SK-MEL-5 (cell line): Measurements from ENCODE around the gene APOBEC4. TPM values are rescaled to one million over a fixed set of nuclear protein-coding genes. Genes with fewer than 3 reads are reported as not detected.
A peak's percentile ranks its signal among the peaks of the same experiment; 100 is the strongest.
"Not testable (repeated sequence)": the region's sequence is repeated elsewhere in the genome, so short reads cannot be mapped to it uniquely, and the experiment has no call there.

Experiments
- DNase-seq: peaks from one replicate; pipeline ENCODE4 v3.0.0-alpha.2; 2016; ENCODE audit warnings: low read depth, low spot score
- in situ Hi-C: cut with HindIII; loops from 2 replicates; pipeline ENCODE4 v1.10.0; 2016; ENCODE audit warnings: low sequenced_read_pairs, high pct_unique_total_duplicates, low pct_unique_long_range_greater_than_20kb
- total RNA-seq: library from RNA; depleted of rRNA; stranded (reverse); fragments of >200 nt; shearing (Covaris generic); gene quantifications from 2 replicates; pipeline ENCODE4 v1.2.3, GENCODE V29; 2014

The APOBEC4 gene
- total RNA-seq, 1 experiment from 2014 or later = not detected

DNA sequence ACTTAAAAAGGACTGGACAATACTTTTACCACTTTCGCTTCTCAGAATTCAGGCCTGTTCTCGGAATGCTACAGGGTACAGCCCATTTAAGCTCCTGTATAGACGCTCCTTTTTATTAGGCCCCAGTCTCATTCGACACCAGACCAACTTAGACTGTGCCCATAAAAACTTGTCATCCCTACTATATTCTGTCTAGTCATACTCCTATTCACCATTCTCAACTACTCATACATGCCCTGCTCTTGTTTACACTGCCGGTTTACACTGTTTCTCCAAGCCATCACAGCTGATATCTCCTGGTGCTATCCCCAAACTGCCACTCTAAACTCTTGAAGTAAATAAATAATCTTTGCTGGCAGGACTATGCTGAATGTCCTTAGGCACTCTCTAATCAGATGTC lies 34.9 kb downstream of the APOBEC4 start:
- in situ Hi-C loops = not testable (repeated sequence)

DNA sequence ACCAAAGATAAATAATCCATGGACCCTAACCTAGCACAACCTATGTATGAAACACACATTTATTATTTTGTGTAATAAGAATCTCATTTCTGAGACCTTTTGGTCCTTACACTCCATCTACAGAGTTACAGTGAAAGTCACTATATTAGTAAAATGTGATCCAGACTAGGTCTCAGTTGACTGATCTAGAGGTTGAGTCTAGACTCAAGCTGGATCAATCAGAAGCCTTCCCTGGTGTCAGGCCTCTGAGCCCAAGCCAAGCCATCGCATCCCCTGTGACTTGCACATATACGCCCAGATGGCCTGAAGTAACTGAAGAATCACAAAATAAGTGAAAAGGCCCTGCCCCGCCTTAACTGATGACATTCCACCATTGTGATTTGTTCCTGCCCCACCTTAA lies 40.1 kb downstream of the APOBEC4 start:
- in situ Hi-C loops, DNase-seq: not testable (repeated sequence)

More for the DNA sequence above, 34.9 kb downstream of the APOBEC4 start:
- not testable (repeated sequence) for DNase-seq

DNA sequence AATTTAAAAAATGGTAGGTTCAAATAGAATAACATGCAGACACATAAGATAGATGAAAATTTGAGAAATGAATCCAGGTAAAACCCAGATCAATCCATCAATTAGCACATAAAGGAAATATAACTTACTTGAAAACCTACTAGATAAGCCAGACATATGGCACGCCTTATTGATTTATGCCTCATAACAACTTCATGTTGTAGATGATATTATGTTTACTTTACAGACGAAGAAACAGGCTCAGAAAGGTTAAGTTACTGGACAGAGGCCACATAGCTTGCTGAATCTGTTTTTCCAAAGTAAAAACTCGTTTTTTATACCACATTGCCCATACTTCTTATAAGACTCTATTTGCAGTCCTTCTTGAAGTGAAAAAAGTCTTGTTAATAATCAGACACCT lies 40.7 kb downstream of the APOBEC4 start:
- no peak for DNase-seq
- in situ Hi-C loops = no loop called here

DNA sequence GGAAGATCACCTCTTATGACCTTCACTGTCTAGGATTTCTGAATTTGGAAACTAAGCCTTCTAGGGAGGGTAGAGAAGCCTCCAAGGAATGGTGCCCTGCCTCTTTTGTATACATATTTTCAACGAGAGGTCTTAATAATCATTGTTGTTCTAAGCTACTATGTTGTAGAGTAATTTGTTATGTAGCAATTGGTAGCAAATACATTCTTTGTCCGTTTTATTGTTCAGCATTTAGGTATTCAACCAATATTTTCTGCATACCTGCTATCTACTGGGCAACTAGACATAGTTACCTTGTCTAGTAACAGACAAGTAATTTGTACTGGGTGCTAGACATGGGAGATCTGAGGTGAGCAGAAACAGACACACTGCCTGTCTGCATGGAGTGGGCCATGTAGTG lies 42.1 kb downstream of the APOBEC4 start:
- DNase-seq = no peak
- in situ Hi-C loops = no loop called here

DNA sequence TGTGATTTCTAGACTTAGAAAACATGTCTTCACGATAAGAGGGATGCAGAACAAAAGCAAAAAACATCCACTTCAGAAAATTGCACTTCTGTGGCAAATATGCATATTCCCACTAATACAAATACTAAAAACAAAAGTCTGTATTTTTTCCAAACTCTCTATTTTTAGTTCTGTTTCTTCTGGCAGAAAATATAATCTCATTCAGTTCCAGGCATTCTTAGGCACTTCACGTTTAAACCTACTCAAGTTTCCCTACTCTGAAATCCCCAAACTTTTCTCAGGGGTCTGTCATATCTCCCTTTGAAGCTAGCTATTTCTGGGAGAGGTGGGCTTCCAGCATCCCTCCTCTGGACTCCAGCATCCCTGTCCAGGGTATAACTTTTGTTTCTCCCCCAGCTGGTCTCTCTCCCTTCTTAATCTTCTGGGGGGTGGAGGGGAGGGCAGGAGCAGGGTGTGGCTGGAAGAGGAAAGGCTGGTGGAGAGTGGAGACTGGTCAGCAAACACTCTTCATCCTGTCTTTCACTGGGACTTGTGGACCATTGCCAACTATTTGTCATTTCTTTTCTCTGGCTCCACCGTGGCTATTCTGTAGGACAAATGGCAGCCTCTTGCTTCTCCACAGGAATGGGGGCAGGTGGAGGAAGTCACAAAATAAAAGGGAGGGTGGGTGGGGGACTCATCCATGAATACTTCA lies 43.2 kb downstream of the APOBEC4 start:
- no peak for DNase-seq

DNA sequence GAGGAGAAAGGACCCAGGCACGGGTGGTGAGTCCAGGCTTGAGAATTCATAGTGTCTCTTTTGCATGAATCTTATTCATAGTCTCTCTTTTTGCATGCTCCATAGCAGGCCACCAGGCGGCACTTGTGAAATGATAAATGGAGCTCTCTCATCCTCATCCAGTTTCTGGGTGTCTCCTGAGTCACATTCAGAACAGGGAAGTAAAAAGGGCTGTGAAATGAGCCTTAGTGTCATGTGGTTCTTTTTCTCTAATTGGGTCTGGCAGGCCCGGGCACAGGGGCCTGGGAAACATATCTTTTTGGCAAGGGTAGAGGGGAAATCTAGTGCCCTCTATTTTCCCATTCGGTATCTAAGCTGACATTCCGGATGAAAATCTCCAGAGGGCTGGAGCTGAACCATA lies 43.8 kb downstream of the APOBEC4 start:
- in situ Hi-C loops = no loop called here
- peak; percentile 68 for DNase-seq

More for the DNA sequence above, 43.2 kb downstream of the APOBEC4 start:
- in situ Hi-C loops = no loop called here

DNA sequence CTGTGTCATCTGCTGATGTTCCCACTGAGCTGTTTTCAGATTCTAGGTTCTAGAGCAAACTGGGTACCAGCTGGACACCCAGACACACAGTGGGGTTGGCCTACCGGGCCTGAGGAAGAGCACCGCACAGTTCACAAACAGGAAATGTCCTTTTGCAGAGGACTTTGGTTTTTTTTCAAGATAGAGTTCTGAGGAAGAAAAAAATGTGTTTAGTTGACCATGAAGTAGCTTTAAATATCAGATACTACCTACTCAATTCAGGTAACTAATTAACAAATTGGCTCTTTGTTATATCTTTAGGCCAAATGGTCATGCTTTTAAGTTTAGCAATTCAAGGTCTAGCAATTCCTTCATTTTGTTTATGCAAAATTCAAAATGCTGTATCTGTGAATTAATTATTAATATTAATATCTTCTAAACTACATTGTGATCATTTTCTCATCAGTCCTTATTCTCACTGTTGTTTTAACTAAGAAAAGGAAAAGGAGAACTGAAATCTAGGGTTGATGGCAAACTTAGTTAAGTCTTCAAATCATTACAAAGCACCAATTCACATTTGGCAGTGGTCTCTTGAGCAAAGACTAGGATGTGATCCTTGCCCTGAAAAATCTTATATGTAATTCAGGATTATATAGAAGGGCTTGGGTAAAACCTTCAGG lies 45.7 kb downstream of the APOBEC4 start:
- in situ Hi-C loops = no loop called here
- DNase-seq = no peak

DNA sequence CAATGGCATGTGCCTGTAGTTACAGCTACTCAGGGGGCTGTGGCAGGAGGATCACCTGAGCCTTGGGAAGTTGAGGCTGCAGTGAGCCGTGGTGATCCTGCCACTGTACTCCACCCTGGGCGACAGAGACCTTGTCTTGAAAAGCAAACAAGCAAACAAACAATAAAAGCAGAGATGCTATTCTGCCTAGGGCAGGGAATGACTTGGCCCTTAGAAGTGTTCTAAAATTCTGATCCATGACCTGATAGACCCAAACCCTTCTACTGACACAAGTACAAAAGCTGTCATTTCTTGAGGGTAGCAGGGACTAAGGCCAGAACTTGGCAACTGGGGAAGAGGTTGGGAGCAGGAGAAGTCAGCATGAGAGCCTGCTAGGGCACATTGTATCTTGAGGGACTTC lies 47.2 kb downstream of the APOBEC4 start:
- no peak for DNase-seq
- in situ Hi-C loops = no loop called here

DNA sequence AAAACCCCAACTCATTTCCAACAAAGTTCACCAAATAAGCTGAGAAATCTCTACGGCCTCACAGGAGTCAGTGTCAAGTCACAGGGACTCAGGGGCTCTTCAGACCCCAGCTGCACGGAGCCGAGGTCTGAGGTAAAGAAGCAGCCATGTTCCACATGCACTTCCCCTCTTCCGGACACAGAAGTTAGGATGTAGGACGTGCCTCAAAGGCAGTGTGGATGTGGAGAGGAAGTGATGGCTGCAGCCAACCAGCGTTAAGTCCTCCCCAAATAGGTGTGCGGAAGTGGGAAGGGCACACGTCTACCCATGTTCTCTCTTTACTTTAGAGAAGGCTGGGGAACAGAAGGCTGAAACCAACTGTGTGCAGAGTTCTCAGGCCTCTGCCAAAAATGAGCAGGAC lies 48.3 kb downstream of the APOBEC4 start:
- no peak for DNase-seq
- in situ Hi-C loops = no loop called here

DNA sequence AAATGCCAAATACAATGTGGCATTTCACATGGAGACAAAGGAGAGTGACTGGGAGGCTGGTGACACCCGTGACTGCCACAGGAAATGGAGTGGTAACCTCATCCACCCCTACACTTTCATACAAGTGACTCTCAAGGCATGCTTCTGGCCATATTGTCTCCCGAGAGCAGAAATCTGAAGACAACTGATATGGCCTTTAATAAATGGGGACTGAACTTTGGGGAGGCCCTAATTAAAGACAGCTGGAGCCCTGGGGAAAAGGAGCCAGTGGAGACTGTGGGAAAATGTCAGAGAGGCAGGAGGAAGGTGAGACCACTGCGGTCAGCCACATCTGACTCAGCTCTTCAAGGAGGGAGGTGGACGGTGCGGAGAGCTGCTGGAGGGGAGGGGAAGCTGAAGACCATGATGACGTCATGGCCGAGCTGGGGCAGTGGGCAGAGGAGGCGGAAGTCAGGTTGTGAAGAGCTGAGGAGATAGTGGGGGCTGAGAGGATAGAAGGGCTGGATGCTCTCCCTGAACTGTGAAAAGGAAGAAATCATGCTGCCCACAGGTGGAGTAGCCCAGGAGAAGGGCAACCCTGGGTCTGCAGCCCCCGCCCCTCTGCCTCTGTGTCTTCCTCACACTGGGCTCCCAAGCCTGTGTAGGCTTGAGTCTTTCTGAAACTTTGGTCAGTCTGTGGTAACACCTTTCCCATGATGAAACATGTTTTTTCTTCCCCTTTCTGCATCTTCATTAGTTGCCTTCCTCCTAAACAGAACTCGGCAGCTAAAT lies 48.9 kb downstream of the APOBEC4 start:
- DNase-seq = no peak
- in situ Hi-C loops = no loop called here

DNA sequence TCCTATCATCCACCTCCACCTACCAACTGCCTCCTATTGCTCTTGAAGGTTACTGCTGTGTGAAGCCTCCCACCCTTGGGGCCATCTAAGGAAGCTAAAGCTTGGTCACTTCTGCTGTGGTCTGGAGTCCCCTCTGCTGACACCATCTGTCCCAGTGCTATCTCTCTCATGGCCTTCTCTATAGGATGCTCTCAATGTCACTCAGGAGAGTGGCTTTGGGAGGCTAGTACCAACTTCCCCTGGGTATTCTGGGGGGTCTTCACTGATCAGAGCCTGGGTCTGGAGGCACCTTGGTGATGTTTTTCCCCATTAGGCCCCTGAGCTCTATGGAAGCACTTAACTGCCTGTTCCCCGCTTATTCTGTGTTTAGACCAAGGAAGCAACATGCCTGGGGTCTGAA lies 50.6 kb downstream of the APOBEC4 start:
- no peak for DNase-seq
- in situ Hi-C loops = no loop called here

DNA sequence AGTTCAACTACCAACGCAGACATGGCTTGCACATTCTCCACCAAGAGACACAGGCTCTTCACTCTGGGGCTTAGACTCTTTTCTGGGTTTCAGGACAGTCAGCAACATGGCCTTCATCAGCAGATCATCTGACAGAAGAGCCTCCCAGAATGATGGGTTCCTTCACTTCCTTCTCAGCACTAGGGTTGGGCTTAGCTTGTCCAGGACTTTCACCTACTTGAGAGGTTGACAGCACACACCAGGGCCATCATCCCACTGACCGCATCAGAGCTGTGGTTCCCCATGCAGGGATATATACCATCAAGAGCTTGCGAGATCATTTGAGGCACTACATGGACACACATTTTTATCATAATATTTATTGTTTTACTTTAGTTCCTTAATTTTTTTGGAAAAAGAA lies 52.5 kb downstream of the APOBEC4 start:
- DNase-seq = no peak
- in situ Hi-C loops = no loop called here

DNA sequence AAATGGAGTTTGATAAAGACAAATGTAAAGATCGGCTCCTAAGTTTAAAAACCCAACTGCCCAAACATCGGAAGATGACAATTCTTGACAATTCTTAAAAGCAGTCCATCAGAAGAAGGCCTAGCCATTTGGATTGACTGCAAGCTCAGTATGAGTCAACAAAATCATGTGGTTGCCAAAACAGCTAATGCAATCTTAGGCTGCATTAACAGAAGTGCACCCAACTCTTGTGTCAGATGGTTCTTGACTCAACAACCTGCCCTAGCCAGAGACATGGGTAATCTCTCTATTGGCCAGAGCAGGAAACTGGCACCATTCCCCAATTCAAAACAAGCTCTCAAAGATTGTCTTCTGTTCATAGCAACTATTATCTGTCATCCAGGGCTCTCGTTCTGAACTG lies 53.0 kb downstream of the APOBEC4 start:
- peak; percentile 38 for DNase-seq
- in situ Hi-C loops = no loop called here

DNA sequence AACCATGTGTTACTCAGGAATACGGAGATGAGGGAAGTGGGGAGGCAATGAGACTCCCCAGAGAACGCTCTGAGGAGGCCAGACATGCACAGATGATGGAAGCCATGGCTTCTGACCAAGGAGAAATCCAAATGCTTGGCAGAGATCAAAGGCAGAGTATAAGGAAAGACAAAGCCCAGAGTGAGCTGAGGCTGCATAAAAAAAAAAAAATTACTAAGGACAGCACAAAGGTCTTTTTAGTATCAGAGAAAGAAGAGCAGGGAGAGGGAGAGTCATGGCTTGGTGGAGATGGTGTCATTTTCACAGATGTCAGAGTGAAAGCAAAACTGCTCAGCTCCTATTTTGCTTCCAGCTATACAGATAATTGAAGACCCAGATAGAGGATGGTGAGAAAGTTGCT lies 54.7 kb downstream of the APOBEC4 start:
- no peak for DNase-seq
- in situ Hi-C loops = no loop called here

DNA sequence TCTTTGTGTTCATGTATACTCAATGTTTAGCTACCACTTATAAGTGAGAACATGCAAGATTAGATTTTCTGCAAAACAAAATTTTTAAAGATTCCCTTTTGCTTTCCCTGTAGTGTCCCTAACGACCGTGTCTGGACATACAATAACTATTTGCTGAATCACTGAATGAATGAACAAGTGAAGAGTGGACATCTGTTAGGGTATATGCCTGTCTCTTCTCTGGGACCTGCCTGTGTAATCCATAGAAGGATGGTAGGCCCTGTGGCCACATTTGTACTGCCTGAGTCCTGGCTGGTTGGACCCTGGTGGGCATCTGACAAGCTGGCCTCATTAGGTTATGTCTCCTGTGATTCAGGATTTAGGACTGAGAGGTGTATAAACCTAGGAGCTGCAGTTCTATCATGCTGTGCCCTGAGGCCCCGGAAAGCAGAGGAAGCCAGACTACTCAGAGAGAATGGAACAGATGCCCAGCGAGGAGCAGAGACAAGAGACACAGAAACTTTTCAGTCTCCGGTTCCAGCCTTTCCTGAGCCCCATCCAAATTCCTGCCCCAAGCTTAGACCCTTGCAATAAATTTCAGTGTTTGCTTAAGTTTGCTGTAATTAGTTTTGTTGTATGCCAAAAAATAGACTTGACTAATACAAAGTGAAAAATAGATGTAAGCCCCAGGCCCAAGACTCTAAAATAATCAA lies 55.3 kb downstream of the APOBEC4 start:
- no peak for DNase-seq
- in situ Hi-C loops = no loop called here

DNA sequence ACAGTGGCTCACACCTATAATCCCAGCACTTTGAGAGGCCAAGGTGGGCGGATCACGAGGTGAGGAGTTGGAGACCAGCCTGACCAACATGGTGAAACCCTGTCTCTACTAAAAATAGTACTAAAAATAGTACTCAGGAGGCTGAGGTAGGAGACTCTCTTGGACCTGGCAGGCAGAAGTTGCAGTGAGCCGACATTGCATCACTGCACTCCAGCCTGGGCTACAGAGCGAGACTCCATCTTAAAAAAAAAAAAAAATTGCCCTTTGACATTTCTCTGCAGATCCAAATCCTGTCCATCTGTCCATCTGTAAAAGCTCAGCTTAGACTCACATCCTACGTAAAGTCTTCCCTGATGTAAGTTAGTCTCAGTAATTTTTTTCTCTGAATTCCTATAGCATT lies 56.6 kb downstream of the APOBEC4 start:
- in situ Hi-C loops = no loop called here
- DNase-seq = no peak
